OCI-LY1 (cell line): ENCODE results near the gene GPR18.

ENCODE experiments used
- H2AFZ ChIP-seq: fragments of 200-600 bp; sonication (generic), shearing (Covaris generic); 2 replicates; pipeline ENCODE4 v1.6.0; 2014; ENCODE audit warnings: antibody characterized with exemption, mild to moderate bottlenecking, low read length
- H3F3A ChIP-seq: fragments of 200-600 bp; sonication (generic), shearing (Covaris generic); 2 replicates; pipeline ENCODE4 v1.6.0; 2014; ENCODE audit warnings: mild to moderate bottlenecking, antibody characterized with exemption, low read length, moderate library complexity; ENCODE audit not compliant: insufficient read depth
- H3K27ac ChIP-seq: fragments of 200-600 bp; sonication (generic); 2 replicates; pipeline ENCODE4 v1.5.1; 2014; ENCODE audit warnings: low read length, mixed run types, mild to moderate bottlenecking, low read depth; ENCODE audit not compliant: poor library complexity, severe bottlenecking
- H3K27me3 ChIP-seq: fragments of 200-600 bp; sonication (generic); 2 replicates; pipeline ENCODE4 v1.6.0; 2014; ENCODE audit warnings: antibody characterized with exemption, mild to moderate bottlenecking, low read length, moderate library complexity; ENCODE audit not compliant: insufficient read depth
- H3K36me3 ChIP-seq: fragments of 200-600 bp; sonication (generic); 2 replicates; pipeline ENCODE4 v1.6.1; 2014; ENCODE audit warnings: mild to moderate bottlenecking, antibody characterized with exemption, low read length, moderate library complexity, mixed read lengths; ENCODE audit not compliant: insufficient read depth
- H3K4me1 ChIP-seq: fragments of 200-600 bp; sonication (generic); 2 replicates; pipeline ENCODE4 v1.5.1; 2014; ENCODE audit warnings: mild to moderate bottlenecking, low read length, moderate library complexity; ENCODE audit not compliant: insufficient read depth, severe bottlenecking
- H3K4me2 ChIP-seq: fragments of 200-600 bp; sonication (generic), shearing (Covaris generic); 2 replicates; pipeline ENCODE4 v1.6.1; 2014; ENCODE audit warnings: low read length
- H3K4me3 ChIP-seq: fragments of 200-600 bp; sonication (generic); 2 replicates; pipeline ENCODE4 v1.5.1; 2014; ENCODE audit warnings: low read length, low read depth, mild to moderate bottlenecking, mixed read lengths; ENCODE audit not compliant: poor library complexity, severe bottlenecking
- H3K79me2 ChIP-seq: fragments of 200-600 bp; shearing (Covaris generic); 2 replicates; pipeline ENCODE4 v1.6.1; 2016; ENCODE audit warnings: mixed run types, low read length, mixed read lengths; ENCODE audit not compliant: insufficient read depth
- H3K9ac ChIP-seq: fragments of 200-600 bp; sonication (generic), shearing (Covaris generic); 2 replicates; pipeline ENCODE4 v1.6.1; 2014; ENCODE audit warnings: mild to moderate bottlenecking, low read length, mixed read lengths
- H3K9me2 ChIP-seq: fragments of 200-600 bp; sonication (generic), shearing (Covaris generic); 2 replicates; pipeline ENCODE4 v1.6.1; 2014; ENCODE audit warnings: low read depth, mild to moderate bottlenecking, low read length, mixed read lengths
- H3K9me3 ChIP-seq: fragments of 200-600 bp; shearing (Covaris generic); 2 replicates; pipeline ENCODE4 v1.6.1; 2014; ENCODE audit warnings: low read length, mixed read lengths
- H4K20me1 ChIP-seq: fragments of 200-600 bp; sonication (generic), shearing (Covaris generic); 2 replicates; pipeline ENCODE4 v1.6.0; 2016; ENCODE audit warnings: mild to moderate bottlenecking, low read length; ENCODE audit not compliant: insufficient read depth
- CTCF ChIP-seq: fragments of 200-600 bp; sonication (generic), shearing (Covaris generic); IDR thresholded peaks from 2 replicates; pipeline ENCODE4 v1.5.1; 2017; ENCODE audit warnings: mild to moderate bottlenecking, antibody characterized with exemption, low read length, moderate library complexity, mixed read lengths
- EZH2 ChIP-seq: fragments of 200-600 bp; sonication (generic), shearing (Covaris generic); IDR thresholded peaks from 2 replicates; pipeline ENCODE4 v1.8.0; 2017; ENCODE audit warnings: borderline replicate concordance, mixed run types, mild to moderate bottlenecking, antibody characterized with exemption, low read length, moderate library complexity, mixed read lengths

Gene GPR18

GRCh38 chr13:99275093-99275469 is 16.9 kb upstream of the GPR18 start:
- Histone ChIP-seq H3K27me3 (no peaks in the 10 kb centered on the region), H3K27ac (no peak overlapping the region), H4K20me1 (no peaks in the 10 kb centered on the region), H2AFZ (no peak overlapping the region), H3K9ac (no peak overlapping the region), H3K36me3 (peaks cover 21% of the 10 kb centered on the region), H3K79me2 (no peaks in the 10 kb centered on the region), H3K4me1 (peaks cover 19% of the 10 kb centered on the region), H3K4me3 (no peak overlapping the region), H3K9me2 (no peaks in the 10 kb centered on the region), H3K9me3 (no peaks in the 10 kb centered on the region), H3K4me2 (no peak overlapping the region), H3F3A (no peaks in the 10 kb centered on the region)
- TF ChIP-seq CTCF (no peak), EZH2 (no peak)

DNA sequence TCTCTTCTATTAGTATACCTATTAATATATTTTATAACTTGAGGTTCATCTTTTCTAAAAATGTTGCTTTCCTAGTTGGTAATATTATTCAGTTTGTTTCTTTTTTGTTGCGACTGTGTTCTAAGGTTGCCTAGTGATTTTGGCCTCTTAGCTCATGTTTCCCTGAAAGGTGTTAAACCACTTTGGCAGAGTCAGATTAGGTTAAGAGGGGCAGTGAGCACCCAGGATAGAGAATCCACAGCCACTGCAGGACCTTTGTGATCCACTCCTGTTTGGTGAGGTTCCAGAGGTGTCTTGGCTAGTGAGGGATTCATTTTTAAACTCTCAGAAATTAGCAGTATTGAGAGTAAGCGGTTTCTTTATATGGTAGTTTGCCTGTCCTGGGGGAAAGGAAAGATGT is 14.9 kb upstream of the GPR18 start:
- Histone ChIP-seq H3K36me3 (peaks cover 12% of the 10 kb centered on the region; the same call in 1 of the 2 replicates), H4K20me1 (no peaks in the 10 kb centered on the region)

DNA sequence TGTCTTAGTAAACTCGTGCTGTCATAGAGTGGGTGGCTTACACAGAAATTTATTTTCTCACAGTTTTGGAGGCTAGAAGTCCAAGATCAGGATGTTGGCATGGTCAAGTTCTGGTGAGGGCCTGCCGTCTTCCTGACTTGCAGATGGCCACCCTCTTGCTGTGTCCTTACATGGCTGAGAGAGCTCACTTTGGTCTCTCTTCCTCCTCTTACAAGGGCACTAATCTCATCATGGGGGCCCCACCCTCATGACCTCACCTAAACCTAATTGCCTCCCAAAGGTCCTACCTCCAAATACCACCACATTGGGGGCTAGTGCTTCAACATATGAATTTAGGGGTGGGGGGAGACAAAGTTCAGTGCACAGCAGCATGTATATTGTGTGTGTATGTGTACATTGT is 14.3 kb upstream of the GPR18 start:
- Histone ChIP-seq H3K9me3 (no peaks in the 10 kb centered on the region), H3K27me3 (no peaks in the 10 kb centered on the region), H3K4me1 (peaks cover 23% of the 10 kb centered on the region), H3K9ac (no peak overlapping the region), H2AFZ (no peak overlapping the region), H3F3A (no peaks in the 10 kb centered on the region), H3K9me2 (no peaks in the 10 kb centered on the region), H3K27ac (no peak overlapping the region), H3K4me2 (no peak overlapping the region), H3K36me3 (peaks cover 12% of the 10 kb centered on the region; the same call in 1 of the 2 replicates), H3K4me3 (no peak overlapping the region), H4K20me1 (no peaks in the 10 kb centered on the region), H3K79me2 (no peaks in the 10 kb centered on the region)
- TF ChIP-seq CTCF (no peak), EZH2 (no peak)

More for the DNA sequence above, 14.9 kb upstream of the GPR18 start:
- Histone ChIP-seq H2AFZ (no peak overlapping the region), H3K27ac (no peak overlapping the region), H3F3A (no peaks in the 10 kb centered on the region), H3K79me2 (no peaks in the 10 kb centered on the region), H3K9me2 (no peaks in the 10 kb centered on the region), H3K4me3 (no peak overlapping the region), H3K9me3 (no peaks in the 10 kb centered on the region), H3K27me3 (no peaks in the 10 kb centered on the region), H3K4me2 (no peak overlapping the region), H3K9ac (no peak overlapping the region), H3K4me1 (peaks cover 23% of the 10 kb centered on the region)
- TF ChIP-seq CTCF, result no peak
- no peak for TF ChIP-seq EZH2
